BE2C (cell line): ENCODE data around the gene PRRT2.
A peak's percentile ranks its signal among the peaks of the same experiment; 100 is the strongest.
"Not testable (repeated sequence)": the region's sequence is repeated elsewhere in the genome, so short reads cannot be mapped to it uniquely, and the experiment has no call there.

Source experiments
- DNase-seq: peaks from one replicate; pipeline ENCODE4 v3.0.0-alpha.2; 2020
- H3K27me3 ChIP-seq: fragments of 250-450 bp; sonication (Bioruptor Pico); 2 replicates; pipeline ENCODE4 v1.5.1; 2020; ENCODE audit warnings: mild to moderate bottlenecking
- H3K36me3 ChIP-seq: fragments of 250-450 bp; sonication (Bioruptor Pico); 2 replicates; pipeline ENCODE4 v1.5.1; 2020; ENCODE audit warnings: mild to moderate bottlenecking
- H3K4me1 ChIP-seq: fragments of 250-450 bp; sonication (Bioruptor Pico); 2 replicates; pipeline ENCODE4 v1.5.1; 2020
- H3K4me3 ChIP-seq: 2 replicates; pipeline ENCODE4 v1.5.1; 2011; ENCODE audit warnings: low read depth, low read length
- H3K9me3 ChIP-seq: fragments of 250-450 bp; sonication (Bioruptor Pico); 2 replicates; pipeline ENCODE4 v1.5.1; 2020
- TF ChIP-seq, protein P1 (sequence below): IDR thresholded peaks from 2 replicates; pipeline ENCODE4 v1.5.1; 2012; ENCODE audit warnings: mild to moderate bottlenecking, low read depth, low read length

Gene PRRT2

DNA sequence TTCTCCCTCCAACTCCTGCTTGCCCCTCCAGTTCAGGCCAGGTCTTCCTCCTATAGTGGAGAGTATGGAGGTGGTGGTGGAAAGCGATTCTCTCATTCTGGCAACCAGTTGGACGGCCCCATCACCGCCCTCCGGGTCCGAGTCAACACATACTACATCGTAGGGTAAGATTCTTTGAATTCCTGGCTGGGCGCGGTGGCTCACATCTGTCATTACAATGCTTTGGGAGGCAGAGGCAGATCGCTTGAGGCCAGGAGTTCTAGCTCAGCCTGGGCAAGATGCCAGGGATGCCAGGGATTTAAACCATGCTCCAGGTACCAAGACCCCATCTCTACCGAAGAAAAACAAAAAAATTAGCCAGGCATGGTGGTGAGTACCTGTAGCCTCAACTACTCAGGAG lies 32.5 kb upstream of the PRRT2 start:
- DNase-seq: no peak
- Histone ChIP-seq H3K4me3 (no peak overlapping the region), H3K36me3 (no peaks in the 10 kb centered on the region), H3K9me3 (no peaks in the 10 kb centered on the region), H3K27me3 (no peaks in the 10 kb centered on the region), H3K4me1 (no peaks in the 10 kb centered on the region)
- TF ChIP-seq, protein P1, sequence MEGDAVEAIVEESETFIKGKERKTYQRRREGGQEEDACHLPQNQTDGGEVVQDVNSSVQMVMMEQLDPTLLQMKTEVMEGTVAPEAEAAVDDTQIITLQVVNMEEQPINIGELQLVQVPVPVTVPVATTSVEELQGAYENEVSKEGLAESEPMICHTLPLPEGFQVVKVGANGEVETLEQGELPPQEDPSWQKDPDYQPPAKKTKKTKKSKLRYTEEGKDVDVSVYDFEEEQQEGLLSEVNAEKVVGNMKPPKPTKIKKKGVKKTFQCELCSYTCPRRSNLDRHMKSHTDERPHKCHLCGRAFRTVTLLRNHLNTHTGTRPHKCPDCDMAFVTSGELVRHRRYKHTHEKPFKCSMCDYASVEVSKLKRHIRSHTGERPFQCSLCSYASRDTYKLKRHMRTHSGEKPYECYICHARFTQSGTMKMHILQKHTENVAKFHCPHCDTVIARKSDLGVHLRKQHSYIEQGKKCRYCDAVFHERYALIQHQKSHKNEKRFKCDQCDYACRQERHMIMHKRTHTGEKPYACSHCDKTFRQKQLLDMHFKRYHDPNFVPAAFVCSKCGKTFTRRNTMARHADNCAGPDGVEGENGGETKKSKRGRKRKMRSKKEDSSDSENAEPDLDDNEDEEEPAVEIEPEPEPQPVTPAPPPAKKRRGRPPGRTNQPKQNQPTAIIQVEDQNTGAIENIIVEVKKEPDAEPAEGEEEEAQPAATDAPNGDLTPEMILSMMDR: no peak

DNA sequence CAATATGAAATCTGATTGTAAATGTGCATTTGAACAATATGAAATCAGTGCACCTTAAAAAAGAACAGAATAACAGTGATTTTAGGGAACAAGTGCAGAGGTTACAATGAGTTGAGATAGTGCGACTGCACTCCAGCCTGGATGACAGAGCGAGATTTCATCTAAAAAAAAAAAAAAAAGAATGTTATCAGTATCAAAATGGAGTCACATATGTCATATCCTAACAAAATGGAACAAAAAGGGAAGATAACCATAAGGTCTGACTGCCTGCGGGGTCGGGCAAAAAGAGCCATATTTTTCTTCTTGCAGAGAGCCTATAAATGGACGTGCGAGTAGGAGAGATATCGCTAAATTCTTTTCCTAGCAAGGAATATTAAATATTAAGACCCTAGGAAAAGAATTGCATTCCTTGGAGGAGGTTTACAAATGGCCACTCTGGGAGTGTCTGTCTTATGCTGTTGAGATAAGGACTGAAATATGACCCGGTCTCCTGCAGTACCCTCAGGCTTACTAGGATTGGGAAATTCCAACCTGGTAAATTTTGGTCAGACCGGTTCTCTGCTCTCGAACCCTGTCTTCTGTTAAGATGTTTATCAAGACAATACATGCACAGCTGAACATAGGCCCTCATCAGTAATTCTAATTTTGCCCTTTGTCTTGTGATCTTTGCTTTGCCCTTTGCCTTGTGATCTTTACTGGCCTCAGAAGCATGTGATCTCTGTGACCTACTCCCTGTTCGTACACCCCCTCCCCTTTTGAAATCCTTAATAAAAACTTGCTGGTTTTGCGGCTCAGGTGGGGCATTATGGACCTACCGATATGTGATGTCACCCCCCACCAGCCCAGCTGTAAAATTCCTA lies 28.7 kb upstream of the PRRT2 start:
- H3K4me1 ChIP-seq, H3K9me3 ChIP-seq, H3K4me3 ChIP-seq, H3K27me3 ChIP-seq, DNase-seq, H3K36me3 ChIP-seq: not testable (repeated sequence)

DNA sequence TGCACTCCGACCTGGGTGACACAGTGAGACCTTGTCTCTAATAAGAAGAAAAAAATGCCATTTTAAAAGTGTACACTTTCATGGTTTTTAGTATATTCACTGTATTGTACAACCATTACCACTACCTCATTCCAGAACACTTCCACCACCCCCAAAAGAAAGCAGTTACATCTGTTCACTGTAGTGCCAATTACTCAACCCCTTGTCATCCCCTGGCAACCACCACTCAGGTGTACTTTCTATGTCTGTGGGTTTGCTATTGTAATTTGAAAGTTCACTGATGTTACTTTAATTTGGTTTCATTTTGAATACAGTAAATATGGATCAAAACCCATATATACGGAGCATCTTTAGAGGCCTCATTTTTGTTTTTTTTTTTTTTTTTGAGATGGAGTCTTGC lies 27.8 kb upstream of the PRRT2 start:
- Histone ChIP-seq H3K4me1 (no peaks in the 10 kb centered on the region), H3K27me3 (no peaks in the 10 kb centered on the region), H3K9me3 (no peaks in the 10 kb centered on the region), H3K4me3 (no peak overlapping the region), H3K36me3 (no peaks in the 10 kb centered on the region)
- TF ChIP-seq, protein P1: no peak
- no peak for DNase-seq

DNA sequence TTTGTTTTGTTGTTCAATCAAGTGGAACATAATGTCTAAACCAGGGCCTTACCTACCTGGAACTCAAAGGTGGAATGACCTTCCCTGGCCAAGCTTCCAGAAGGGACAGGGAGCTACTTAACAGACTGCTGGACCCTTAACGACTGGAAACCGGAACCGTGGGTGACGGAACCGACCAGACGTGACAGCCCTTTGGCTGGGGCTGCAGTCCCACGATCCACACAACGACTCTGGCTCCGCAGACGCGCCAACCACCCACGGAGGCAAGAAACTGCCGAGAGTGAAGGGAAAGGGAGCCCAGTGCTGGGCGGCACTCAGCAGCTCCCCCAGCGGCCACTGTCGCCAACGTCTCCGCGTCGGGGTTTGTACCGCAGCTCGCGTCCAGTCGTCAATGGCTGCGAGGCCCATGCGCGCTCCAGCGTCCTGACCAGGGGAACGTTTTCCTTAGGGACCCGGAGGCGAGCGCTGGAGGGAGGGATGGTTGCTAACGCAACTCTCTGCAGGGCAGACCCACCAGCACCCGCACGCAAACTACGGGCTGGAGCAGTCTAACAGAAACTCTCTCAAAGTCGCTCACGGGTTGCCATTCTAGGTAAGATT lies 27.0 kb upstream of the PRRT2 start:
- Histone ChIP-seq H3K9me3 (no peaks in the 10 kb centered on the region), H3K27me3 (no peaks in the 10 kb centered on the region), H3K4me1 (no peaks in the 10 kb centered on the region), H3K4me3 (no peak overlapping the region), H3K36me3 (no peaks in the 10 kb centered on the region)
- no peak for DNase-seq
- TF ChIP-seq, protein P1: no peak

DNA sequence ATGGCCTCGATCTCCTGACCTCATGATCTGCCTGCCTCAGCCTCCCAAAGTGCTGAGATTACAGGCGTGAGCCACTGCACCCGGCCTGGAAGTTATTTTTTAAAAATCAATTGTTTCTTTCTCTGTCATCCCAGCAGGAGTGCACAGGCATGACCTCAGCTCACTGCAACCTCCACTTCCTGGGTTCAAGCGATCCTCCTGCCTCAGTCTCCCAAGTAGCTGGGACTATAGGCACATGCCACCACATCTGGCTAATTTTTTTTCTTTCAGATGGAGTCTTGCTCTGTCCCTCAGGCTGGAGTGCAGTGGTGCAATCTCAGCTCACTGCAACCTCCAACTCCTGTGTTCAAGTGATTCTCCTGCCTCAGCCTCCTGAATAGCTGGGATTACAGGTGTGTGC lies 24.8 kb upstream of the PRRT2 start:
- not testable (repeated sequence) for H3K36me3 ChIP-seq, H3K9me3 ChIP-seq, H3K4me1 ChIP-seq, H3K4me3 ChIP-seq, H3K27me3 ChIP-seq, DNase-seq

DNA sequence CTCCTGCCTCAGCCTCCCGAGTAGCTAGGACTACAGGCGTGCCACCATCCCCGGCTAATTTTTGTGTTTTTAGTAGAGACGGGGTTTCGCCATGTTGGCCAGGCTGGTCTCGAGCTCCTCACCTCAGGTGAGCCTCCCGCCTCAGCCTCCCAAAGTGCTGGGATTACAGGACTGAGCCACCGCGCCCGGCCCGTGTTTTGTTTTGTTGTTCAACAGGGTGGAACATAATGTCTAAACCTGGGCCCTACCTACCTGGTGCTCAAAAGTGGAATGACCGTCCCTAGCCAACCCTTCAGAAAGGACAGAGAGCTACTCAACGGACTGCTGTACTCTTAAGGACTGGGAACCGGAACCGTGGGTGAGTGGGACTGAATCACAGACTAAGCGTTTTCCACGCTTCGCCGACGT lies 22.2 kb upstream of the PRRT2 start:
- H3K4me1 ChIP-seq: no peaks in the 10 kb centered on the region; the same call in 1 of the 2 replicates
- H3K27me3 ChIP-seq: no peaks in the 10 kb centered on the region
- DNase-seq: no peak
- peaks cover 19% of the 10 kb centered on the region for H3K36me3 ChIP-seq
- H3K9me3 ChIP-seq: no peaks in the 10 kb centered on the region
- TF ChIP-seq, protein P1: no peak
- H3K4me3 ChIP-seq: peak overlapping the region; percentile 76
